Lower leg skin (tissue), 4 donors: ENCODE data around the gene SRSF10. TPM values are rescaled to one million over a fixed set of nuclear protein-coding genes. Genes with fewer than 3 reads are reported as not detected.

ENCODE experiments used
- microRNA counts, 2 donors: library from miRNA; unstranded; fragments of <30 nt; microRNA quantifications; one replicate each; lab custom pipeline; 2016
- microRNA-seq, 2 donors: library from miRNA; unstranded; fragments of <30 nt; microRNA quantifications; one replicate each; pipeline ENCODE4, GENCODE V29; 2016; ENCODE audit warnings: borderline replicate concordance in 2 of 2, borderline number of aligned reads in 1 of 2
- total RNA-seq, 4 donors: library from RNA; depleted of rRNA; stranded (reverse); fragments of >200 nt; gene quantifications; one replicate each; pipeline ENCODE4 v1.1.0, GENCODE V29; 2016

The SRSF10 gene
- total RNA-seq, 4 donors from 2014 or later = 41.3 to 68.3 (median 47.4) TPM

MicroRNA genes within 50 kb of the gene (microRNA counts, 767-probe panel; counts per million panel counts)
- microRNA hsa-miR-378f (lab: Ali Mortazavi, UCI) = 0 to 358 counts per million in 2 donors

Small RNAs within 50 kb of the gene (microRNA-seq; reads per million reads assigned to microRNA genes)
- gene MIR378F = 0 reads per million in 2 donors

Other genes with a start within 250 kb of the SRSF10 start
- gene ELOA, start 236.9 kb downstream of the SRSF10 start, total RNA-seq = 10 to 100 TPM; 33.6 to 40.4 (median 39.9) TPM
- gene PITHD1, start 201.9 kb downstream of the SRSF10 start, total RNA-seq = 100 to 1,000 TPM in 1 of 4 donors, 10 to 100 TPM in 3; 77.0 to 115 (median 85.7) TPM
- 10 to 100 TPM; 57.6 to 76.0 (median 66.7) TPM for gene LYPLA2, start 189.2 kb downstream of the SRSF10 start, total RNA-seq
- gene GALE, start 179.6 kb downstream of the SRSF10 start, total RNA-seq = 10 to 100 TPM; 12.8 to 39.3 (median 29.5) TPM
- 10 to 100 TPM; 30.9 to 44.9 (median 36.0) TPM for gene HMGCL, start 154.9 kb downstream of the SRSF10 start, total RNA-seq
- 10 to 100 TPM; 11.6 to 23.5 (median 18.7) TPM for gene FUCA1, start 112.0 kb downstream of the SRSF10 start, total RNA-seq
- not detected for gene CNR2, start 67.0 kb downstream of the SRSF10 start, total RNA-seq
- gene PNRC2, start 20.5 kb downstream of the SRSF10 start, total RNA-seq = 10 to 100 TPM; 65.0 to 84.6 (median 80.0) TPM
- gene MYOM3, start 131.8 kb upstream of the SRSF10 start, total RNA-seq = 1 to 10 TPM; 1.5 to 1.9 (median 1.7) TPM
- 10 to 100 TPM; 34.7 to 53.1 (median 45.9) TPM for gene IL22RA1, start 162.8 kb upstream of the SRSF10 start, total RNA-seq
- gene IFNLR1, start 207.0 kb upstream of the SRSF10 start, total RNA-seq = 10 to 100 TPM; 10.4 to 16.4 (median 14.4) TPM